Suppressor macrophage (primary cell): ENCODE measurements around the gene PLCB4.

Experiments used
- DNase-seq, 4 experiments: peaks; one replicate each; pipeline ENCODE4 v3.0.0-alpha.2; 2020 to 2022

The PLCB4 gene

GRCh38 chr20:9103955-9104354 lies 35.1 kb downstream of the PLCB4 start:
- DNase-seq, result no peak

DNA sequence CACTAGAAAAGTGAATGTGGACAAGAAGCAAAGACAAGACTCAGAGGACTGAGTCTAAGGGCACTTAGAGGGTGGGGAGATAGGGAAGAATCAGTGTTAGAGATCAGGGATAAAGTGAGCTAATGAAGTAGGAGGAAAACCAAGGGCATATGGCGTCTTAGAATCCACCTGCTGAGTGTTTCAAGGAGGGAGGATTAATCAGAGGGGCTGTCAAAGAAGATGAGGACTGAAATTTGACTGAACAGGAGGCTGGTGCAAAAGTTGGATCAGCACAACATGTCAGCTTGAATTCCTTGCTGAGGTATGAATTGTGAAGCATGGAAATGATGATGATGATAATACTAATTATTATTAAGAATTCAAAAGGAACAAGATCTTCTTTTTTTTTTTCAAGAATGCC lies 39.4 kb downstream of the PLCB4 start:
- DNase-seq, result no peak

DNA sequence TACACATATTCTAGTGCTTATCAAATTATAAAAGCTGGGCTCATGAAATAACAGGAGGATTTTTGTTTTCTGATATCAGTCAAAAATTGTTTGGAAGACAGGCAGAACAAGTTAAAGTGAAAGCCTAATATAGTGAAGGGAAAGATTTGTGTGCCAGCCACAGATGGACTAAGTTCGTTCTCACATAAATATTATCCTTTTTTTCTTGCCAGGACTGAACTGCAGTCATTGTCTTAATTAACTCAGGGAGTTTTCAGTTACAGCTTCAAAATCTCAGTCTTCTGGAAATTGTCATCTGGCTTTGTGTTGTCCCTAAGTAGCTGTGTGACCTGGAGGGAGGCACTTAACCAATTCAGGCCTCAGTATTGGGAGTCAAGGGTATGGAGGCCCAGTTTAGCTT lies 40.7 kb downstream of the PLCB4 start:
- DNase-seq, result no peak

GRCh38 chr20:9110365-9110764 lies 41.5 kb downstream of the PLCB4 start:
- DNase-seq, result no peak

GRCh38 chr20:9110916-9111432 lies 42.1 kb downstream of the PLCB4 start:
- DNase-seq, result no peak

DNA sequence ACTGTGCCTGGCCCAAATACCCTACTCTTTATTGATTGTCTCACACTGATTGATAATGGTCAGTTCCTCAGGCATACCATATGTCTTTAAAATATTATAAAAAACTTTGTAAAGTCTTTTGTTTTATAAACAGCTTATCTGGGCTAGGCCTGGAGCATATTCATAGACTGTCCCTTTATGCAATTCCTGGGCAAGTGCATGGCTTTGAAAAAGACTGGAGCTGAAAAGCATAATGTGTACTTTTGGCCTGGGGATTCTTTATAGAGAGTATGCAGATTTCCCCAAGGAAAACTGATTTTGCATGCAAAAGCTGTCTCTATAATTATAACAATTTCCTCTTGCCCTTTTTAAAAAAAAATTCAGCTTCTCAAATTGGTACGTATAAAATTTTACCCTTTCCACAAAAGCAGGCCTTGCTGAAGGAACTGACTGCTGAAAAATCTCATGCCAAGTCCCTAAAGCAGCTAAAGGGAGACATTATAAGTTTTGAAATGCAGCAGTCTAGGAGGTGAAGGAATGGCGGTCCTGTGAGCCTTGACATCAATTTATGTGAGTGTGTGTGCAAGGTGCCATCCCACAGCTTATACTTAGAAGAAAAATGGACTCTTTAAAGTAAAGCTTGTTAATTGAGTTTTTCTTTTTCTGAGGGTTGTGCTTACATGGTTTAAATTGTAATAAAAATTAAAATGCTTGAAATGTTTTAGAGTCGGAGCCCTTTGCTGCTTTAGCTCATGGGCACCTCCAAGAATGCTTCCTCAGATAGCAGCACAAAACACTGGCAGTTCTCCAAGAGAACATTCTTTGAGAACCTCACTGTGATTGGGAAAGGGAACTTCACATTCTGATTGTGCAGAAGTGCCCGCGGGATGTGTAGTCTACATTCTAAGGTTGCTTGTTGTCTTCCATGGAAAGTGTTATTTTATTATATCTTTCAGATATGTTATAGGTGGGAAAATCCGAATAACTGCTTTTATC lies 43.9 kb downstream of the PLCB4 start:
- peak; percentile 16 to 59 (median 38) for DNase-seq

DNA sequence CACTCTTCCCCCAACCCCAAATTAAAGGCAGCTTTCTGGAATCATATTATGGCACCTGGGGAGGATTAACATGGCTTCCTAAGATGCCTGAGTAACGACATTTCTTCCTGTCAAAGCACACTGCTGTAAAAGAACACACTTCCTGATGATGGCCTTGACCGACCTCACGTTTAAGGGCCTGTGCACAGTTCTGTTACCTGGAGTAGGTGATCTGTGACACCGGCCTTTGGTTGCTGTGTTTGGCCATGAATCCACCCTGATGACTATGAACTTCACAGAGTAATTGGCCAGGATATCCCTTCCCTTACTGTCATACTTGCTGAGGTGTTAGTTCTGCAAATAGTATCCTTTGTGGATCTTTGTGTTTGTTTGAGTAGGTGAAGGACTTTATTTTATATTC lies 45.8 kb downstream of the PLCB4 start:
- no peak for DNase-seq

GRCh38 chr20:9117548-9117947 lies 48.7 kb downstream of the PLCB4 start:
- DNase-seq, result no peak

DNA sequence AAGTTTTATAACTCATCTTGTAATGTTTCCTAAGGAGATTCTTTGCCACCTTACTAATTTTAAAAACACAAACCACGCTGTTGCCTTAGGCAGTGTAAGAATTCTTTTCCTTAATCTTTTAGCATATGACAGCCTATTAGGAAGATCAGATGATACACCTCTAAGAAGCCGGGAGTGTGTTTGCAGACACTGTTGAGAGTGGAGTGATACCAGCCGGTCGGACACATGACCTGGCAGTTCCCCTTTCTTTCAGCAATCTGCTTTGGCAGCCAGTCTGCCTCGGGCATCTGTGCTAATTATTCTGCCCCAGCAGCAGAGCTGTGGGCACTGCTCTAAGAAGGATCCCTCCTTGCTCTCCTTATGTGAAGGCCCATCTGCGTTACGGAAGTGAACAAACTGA lies 50.9 kb downstream of the PLCB4 start:
- peak; percentile 40 to 66 (median 60) for DNase-seq

GRCh38 chr20:9121211-9121610 lies 52.3 kb downstream of the PLCB4 start:
- DNase-seq, result no peak

DNA sequence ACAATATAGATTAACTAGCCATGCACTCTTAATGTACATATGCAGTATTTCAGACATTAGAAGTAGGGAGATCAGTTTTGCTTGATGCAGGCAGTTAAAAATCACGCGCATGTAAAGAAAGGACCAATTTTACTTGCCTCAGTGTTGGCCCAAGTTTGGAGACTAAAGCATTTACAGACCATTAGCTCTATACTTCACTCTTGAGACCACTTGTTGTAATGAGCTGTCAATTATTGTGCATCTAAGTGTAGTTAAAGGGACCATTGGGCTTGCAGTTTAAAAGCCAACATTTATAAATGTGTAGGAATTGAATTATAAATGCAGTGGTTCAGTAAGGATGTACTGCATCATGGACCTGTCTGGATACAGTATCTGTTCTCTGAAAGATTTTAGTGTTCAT lies 53.7 kb downstream of the PLCB4 start:
- DNase-seq, result no peak

DNA sequence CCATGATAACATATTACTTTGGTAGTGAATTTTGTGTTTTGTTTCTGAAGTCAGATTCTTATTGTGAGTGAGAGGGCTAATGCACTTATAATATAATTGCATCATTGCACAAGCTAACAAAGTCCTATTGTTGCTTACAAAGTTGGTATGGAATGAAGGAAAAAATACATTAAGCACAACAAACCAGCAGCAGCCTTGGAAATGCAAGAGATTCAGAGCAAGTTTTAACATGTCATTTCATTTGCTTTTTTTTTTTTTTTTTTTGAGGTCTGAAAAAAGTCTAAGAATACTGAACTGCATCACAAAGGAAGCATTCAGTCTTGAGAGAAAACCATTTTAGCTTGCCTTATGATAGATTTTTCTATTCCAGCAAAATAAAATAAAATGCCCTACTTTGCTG lies 57.6 kb downstream of the PLCB4 start:
- DNase-seq, result no peak

DNA sequence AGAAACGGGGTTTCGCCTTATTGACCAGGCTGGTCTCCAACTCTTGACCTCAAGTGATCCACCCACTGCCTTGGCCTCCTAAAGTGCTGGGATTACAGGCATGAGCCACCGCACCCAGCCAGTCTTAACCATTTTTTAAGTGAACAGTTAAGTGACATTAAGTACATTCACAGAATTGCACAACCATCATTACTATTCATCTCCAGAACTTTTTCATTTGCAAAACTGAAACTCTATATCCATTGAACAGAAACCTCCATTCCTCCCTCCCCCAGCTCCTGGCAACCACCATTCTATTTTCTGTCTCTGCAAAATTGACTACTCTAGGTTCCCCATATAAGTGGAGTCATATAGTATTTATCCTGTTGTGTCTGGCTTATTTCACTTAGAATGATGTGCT lies 59.7 kb downstream of the PLCB4 start:
- no peak for DNase-seq

DNA sequence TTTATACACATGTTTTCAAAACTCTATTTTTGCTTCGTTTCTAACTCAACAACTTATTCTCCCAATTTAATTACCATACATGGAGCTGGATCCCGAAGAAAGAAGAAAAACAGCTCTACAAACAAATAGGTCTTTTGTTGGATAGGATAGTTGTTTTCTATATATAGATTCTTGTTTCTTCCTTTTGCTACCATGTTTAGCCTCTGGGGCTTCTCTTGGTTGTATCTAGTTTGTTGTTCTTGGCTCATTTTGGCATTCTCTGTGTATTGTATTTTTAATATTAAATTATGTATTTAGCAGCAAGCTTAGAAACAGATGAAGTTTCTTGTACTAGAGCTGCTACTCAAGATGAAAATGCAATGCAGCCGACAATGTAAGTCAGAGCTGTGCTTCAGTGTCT lies 60.9 kb downstream of the PLCB4 start:
- DNase-seq, result no peak

GRCh38 chr20:9130521-9130920 lies 61.6 kb downstream of the PLCB4 start:
- DNase-seq, result no peak

- DNase-seq, result no peak
These were observed 63.0 kb downstream of the PLCB4 start for GRCh38 chr20:9131841-9132240.

GRCh38 chr20:9134346-9134745 lies 65.5 kb downstream of the PLCB4 start:
- peak in 1 of 4 experiments; percentile 2 for DNase-seq

DNA sequence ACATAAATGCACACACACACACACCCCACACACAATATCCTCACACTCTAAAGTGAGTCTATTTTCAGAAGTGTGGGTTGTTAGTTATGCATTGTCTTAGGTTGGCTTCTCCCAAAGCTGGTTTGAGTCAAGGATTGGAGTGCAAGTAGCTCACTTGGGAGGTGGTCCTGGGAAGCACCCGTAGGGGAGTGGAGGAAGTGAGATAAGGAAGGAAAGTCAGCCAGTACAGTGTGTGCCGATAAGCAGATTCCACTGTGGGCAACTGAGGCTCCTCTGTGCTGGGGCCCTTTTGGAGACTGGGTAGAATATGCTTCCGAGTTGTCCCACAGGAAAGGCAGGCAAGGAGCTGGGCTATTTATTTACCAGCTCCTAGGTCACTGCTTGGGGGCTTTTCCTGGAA lies 67.2 kb downstream of the PLCB4 start:
- no peak for DNase-seq

- DNase-seq, result no peak
These were observed 68.1 kb downstream of the PLCB4 start for GRCh38 chr20:9137001-9137400.

- DNase-seq, result peak; percentile 35 to 59 (median 50)
These were observed 70.4 kb downstream of the PLCB4 start for GRCh38 chr20:9139106-9139833.

GRCh38 chr20:9140162-9140760 lies 71.4 kb downstream of the PLCB4 start:
- no peak for DNase-seq

DNA sequence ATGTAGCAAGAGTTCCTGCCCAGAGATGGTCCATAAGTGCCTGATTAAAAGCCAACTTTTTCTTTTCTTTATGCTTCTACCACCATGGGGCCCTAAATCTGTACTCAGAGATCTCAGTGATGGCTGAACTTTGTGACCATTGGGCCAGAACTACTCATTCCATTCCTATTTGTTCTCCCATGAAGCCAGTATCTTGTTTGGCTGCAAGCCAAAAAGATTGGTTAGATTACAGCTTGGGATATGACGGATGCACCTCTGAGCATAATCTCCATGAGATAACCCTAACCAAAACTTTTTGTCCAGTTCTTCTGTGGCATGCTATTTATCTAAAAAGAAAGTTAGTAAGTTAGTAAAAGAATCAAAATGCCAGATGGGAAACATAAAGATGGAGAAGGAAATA lies 72.2 kb downstream of the PLCB4 start:
- DNase-seq, result no peak

DNA sequence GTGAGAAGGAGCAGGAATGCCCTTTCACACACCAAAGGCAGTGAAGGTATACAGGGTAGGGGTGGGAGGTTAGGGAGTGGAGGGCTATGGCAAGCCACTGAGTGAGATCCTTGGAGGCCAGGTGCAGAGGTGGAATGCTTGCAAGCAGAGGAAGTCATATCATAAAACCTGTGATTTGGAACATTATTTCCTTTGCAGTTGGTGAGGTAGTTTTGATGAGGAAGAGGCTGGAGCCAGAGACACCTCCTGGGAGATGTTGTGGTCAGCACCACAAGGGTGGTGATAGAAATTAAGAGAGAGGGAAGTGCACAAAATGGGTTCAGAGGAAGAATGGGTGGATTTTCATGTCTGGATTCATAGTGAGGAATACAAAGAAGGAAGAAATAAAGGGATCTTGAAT lies 73.0 kb downstream of the PLCB4 start:
- no peak for DNase-seq
